Memory B cell (primary cell): ENCODE data around the gene TSPAN2.

ENCODE experiments used
- ATAC-seq: fragments of 150-1000 bp; cut with Tn5 transposase; 2 replicates; pipeline ENCODE4 v1.10.0; 2021; ENCODE audit warnings: low read depth, mild to moderate bottlenecking, moderate library complexity
- DNase-seq, 2 donors: peaks; one replicate each; pipeline ENCODE4 v3.0.0; 2022; ENCODE audit warnings: low spot score in 2 of 2
- H3K27ac Mint-ChIP-seq: one replicate; pipeline ENCODE4 v1.8.0; 2022; ENCODE audit warnings: mild to moderate bottlenecking, moderate library complexity, mixed read lengths
- H3K27me3 Mint-ChIP-seq: one replicate; pipeline ENCODE4 v1.8.0; 2022; ENCODE audit warnings: mixed read lengths
- H3K36me3 Mint-ChIP-seq: one replicate; pipeline ENCODE4 v1.8.0; 2022; ENCODE audit warnings: mild to moderate bottlenecking, mixed read lengths
- H3K4me1 Mint-ChIP-seq: one replicate; pipeline ENCODE4 v1.8.0; 2022; ENCODE audit warnings: mixed read lengths
- H3K4me3 Mint-ChIP-seq: one replicate; pipeline ENCODE4 v1.8.0; 2022; ENCODE audit warnings: mild to moderate bottlenecking, moderate library complexity, mixed read lengths
- H3K9me3 Mint-ChIP-seq: one replicate; pipeline ENCODE4 v1.8.0; 2022; ENCODE audit warnings: mixed read lengths

Gene TSPAN2

GRCh38 chr1:115089420-115090185, at the start of gene TSPAN2:
TSPAN2 (minus strand) TSS chr1:115089503; CDS start chr1:115089432, 71 bp downstream.
- H3K36me3 Mint-ChIP-seq: no peaks in the 10 kb centered on the region
- peak; percentile 43 to 53 for DNase-seq
- no peaks in the 10 kb centered on the region for H3K9me3 Mint-ChIP-seq
- peak within 1 kb of the TSS; percentile 56 for H3K27ac Mint-ChIP-seq
- peaks cover 3% of the 10 kb centered on the region for H3K27me3 Mint-ChIP-seq
- ATAC-seq: peak; percentile 85
- peaks cover 10% of the 10 kb centered on the region for H3K4me1 Mint-ChIP-seq
- peak within 1 kb of the TSS; percentile 83 for H3K4me3 Mint-ChIP-seq

GRCh38 chr1:115138973-115139372, 49.7 kb upstream of the TSPAN2 start:
- H3K9me3 Mint-ChIP-seq: no peaks in the 10 kb centered on the region
- peak overlapping the region; percentile 54 for H3K4me3 Mint-ChIP-seq

GRCh38 chr1:115138271-115138670, 49.0 kb upstream of the TSPAN2 start:
- Mint-ChIP-seq H3K27ac (no peak overlapping the region), H3K9me3 (no peaks in the 10 kb centered on the region), H3K4me3 (no peak overlapping the region), H3K36me3 (no peaks in the 10 kb centered on the region), H3K4me1 (peaks cover 7% of the 10 kb centered on the region), H3K27me3 (peaks cover 23% of the 10 kb centered on the region)
- DNase-seq (no peak), ATAC-seq (no peak)

More at GRCh38 chr1:115138973-115139372, 49.7 kb upstream of the TSPAN2 start:
- Mint-ChIP-seq H3K27me3 (peaks cover 23% of the 10 kb centered on the region), H3K4me1 (peaks cover 7% of the 10 kb centered on the region), H3K27ac (no peak overlapping the region), H3K36me3 (no peaks in the 10 kb centered on the region)
- DNase-seq: peak; percentile 30 to 46
- peak; percentile 91 for ATAC-seq

- Mint-ChIP-seq H3K36me3 (no peaks in the 10 kb centered on the region), H3K4me3 (no peak overlapping the region), H3K27ac (no peak overlapping the region), H3K9me3 (no peaks in the 10 kb centered on the region), H3K4me1 (peaks cover 7% of the 10 kb centered on the region), H3K27me3 (peaks cover 21% of the 10 kb centered on the region)
- DNase-seq (no peak), ATAC-seq (no peak)
Observed at GRCh38 chr1:115137191-115137590, 47.9 kb upstream of the TSPAN2 start.

- ATAC-seq (no peak), DNase-seq (no peak)
- Mint-ChIP-seq H3K27me3 (peaks cover 20% of the 10 kb centered on the region), H3K36me3 (no peaks in the 10 kb centered on the region), H3K27ac (no peak overlapping the region), H3K4me3 (no peak overlapping the region), H3K4me1 (peaks cover 7% of the 10 kb centered on the region), H3K9me3 (no peaks in the 10 kb centered on the region)
Observed at GRCh38 chr1:115136706-115137105, 47.4 kb upstream of the TSPAN2 start.

- Mint-ChIP-seq H3K4me3 (no peak overlapping the region), H3K27me3 (peaks cover 20% of the 10 kb centered on the region), H3K9me3 (no peaks in the 10 kb centered on the region), H3K4me1 (peaks cover 7% of the 10 kb centered on the region), H3K36me3 (no peaks in the 10 kb centered on the region), H3K27ac (no peak overlapping the region)
- ATAC-seq (no peak), DNase-seq (no peak)
Observed at GRCh38 chr1:115136106-115136505, 46.8 kb upstream of the TSPAN2 start.

- no peaks in the 10 kb centered on the region for H3K9me3 Mint-ChIP-seq
- ATAC-seq: no peak
- no peak overlapping the region for H3K27ac Mint-ChIP-seq
Observed at GRCh38 chr1:115135681-115136080, 46.4 kb upstream of the TSPAN2 start.

GRCh38 chr1:115134850-115135480, 45.7 kb upstream of the TSPAN2 start:
- H3K36me3 Mint-ChIP-seq: no peaks in the 10 kb centered on the region
- no peak overlapping the region for H3K27ac Mint-ChIP-seq
- peaks cover 19% of the 10 kb centered on the region for H3K27me3 Mint-ChIP-seq
- ATAC-seq: no peak
- H3K9me3 Mint-ChIP-seq: no peaks in the 10 kb centered on the region
- no peak for DNase-seq
- H3K4me3 Mint-ChIP-seq: no peak overlapping the region
- peaks cover 7% of the 10 kb centered on the region for H3K4me1 Mint-ChIP-seq

More at GRCh38 chr1:115135681-115136080, 46.4 kb upstream of the TSPAN2 start:
- DNase-seq: no peak
- H3K36me3 Mint-ChIP-seq: no peaks in the 10 kb centered on the region
- peaks cover 7% of the 10 kb centered on the region for H3K4me1 Mint-ChIP-seq
- no peak overlapping the region for H3K4me3 Mint-ChIP-seq
- peaks cover 17% of the 10 kb centered on the region for H3K27me3 Mint-ChIP-seq

- H3K36me3 Mint-ChIP-seq: no peaks in the 10 kb centered on the region
- DNase-seq: no peak
- H3K27ac Mint-ChIP-seq: no peak overlapping the region
- ATAC-seq: no peak
- H3K4me3 Mint-ChIP-seq: no peak overlapping the region
- H3K9me3 Mint-ChIP-seq: no peaks in the 10 kb centered on the region
- peaks cover 6% of the 10 kb centered on the region for H3K4me1 Mint-ChIP-seq
- H3K27me3 Mint-ChIP-seq: peaks cover 18% of the 10 kb centered on the region
Observed at GRCh38 chr1:115134231-115134630, 44.9 kb upstream of the TSPAN2 start.

- Mint-ChIP-seq H3K27me3 (peaks cover 14% of the 10 kb centered on the region), H3K36me3 (no peaks in the 10 kb centered on the region), H3K4me3 (no peak overlapping the region), H3K27ac (no peak overlapping the region), H3K9me3 (no peaks in the 10 kb centered on the region), H3K4me1 (no peaks in the 10 kb centered on the region)
- no peak for ATAC-seq
- DNase-seq: no peak
Observed at GRCh38 chr1:115133440-115133839, 44.1 kb upstream of the TSPAN2 start.

- H3K4me1 Mint-ChIP-seq: no peaks in the 10 kb centered on the region
- H3K27ac Mint-ChIP-seq: no peak overlapping the region
- ATAC-seq: no peak
- H3K9me3 Mint-ChIP-seq: no peaks in the 10 kb centered on the region
- peaks cover 10% of the 10 kb centered on the region for H3K27me3 Mint-ChIP-seq
- DNase-seq: no peak
- no peak overlapping the region for H3K4me3 Mint-ChIP-seq
- H3K36me3 Mint-ChIP-seq: no peaks in the 10 kb centered on the region
Observed at GRCh38 chr1:115130786-115131185, 41.5 kb upstream of the TSPAN2 start.

GRCh38 chr1:115129071-115129640, 39.9 kb upstream of the TSPAN2 start:
- H3K4me1 Mint-ChIP-seq: no peaks in the 10 kb centered on the region
- H3K27me3 Mint-ChIP-seq: peaks cover 7% of the 10 kb centered on the region
- H3K36me3 Mint-ChIP-seq: no peaks in the 10 kb centered on the region
- peaks cover 2% of the 10 kb centered on the region for H3K9me3 Mint-ChIP-seq
- no peak overlapping the region for H3K27ac Mint-ChIP-seq
- H3K4me3 Mint-ChIP-seq: no peak overlapping the region
- no peak for ATAC-seq
- DNase-seq: no peak

- H3K36me3 Mint-ChIP-seq: no peaks in the 10 kb centered on the region
- H3K4me1 Mint-ChIP-seq: no peaks in the 10 kb centered on the region
- no peak overlapping the region for H3K4me3 Mint-ChIP-seq
- H3K27ac Mint-ChIP-seq: no peak overlapping the region
- peaks cover 7% of the 10 kb centered on the region for H3K27me3 Mint-ChIP-seq
- no peak for DNase-seq
- peaks cover 6% of the 10 kb centered on the region for H3K9me3 Mint-ChIP-seq
- no peak for ATAC-seq
Observed at GRCh38 chr1:115127539-115127938, 38.2 kb upstream of the TSPAN2 start.

GRCh38 chr1:115126516-115126915, 37.2 kb upstream of the TSPAN2 start:
- Mint-ChIP-seq H3K4me1 (no peaks in the 10 kb centered on the region), H3K4me3 (no peak overlapping the region), H3K27me3 (peaks cover 9% of the 10 kb centered on the region), H3K36me3 (no peaks in the 10 kb centered on the region), H3K9me3 (peaks cover 9% of the 10 kb centered on the region), H3K27ac (no peak overlapping the region)
- DNase-seq (no peak), ATAC-seq (no peak)
